PC-9 (cell line): ENCODE measurements around the gene C18orf54. TPM values are rescaled to one million over a fixed set of nuclear protein-coding genes. Genes with fewer than 3 reads are reported as not detected.
A peak's percentile ranks its signal among the peaks of the same experiment; 100 is the strongest.

ENCODE experiments used
- BruUV-seq: library from RNA; stranded (reverse); fragments of 400-500 nt; replicated peaks from 2 replicates; lab custom pipeline; 2021; lab: Mats Ljungman, UMichigan
- CTCF ChIA-PET: fragments of 300-600 bp; sonication (Branson Sonifier 250); formaldehyde crosslinking; loops from one replicate; lab custom pipeline; 2022; ENCODE audit warnings: antibody characterized with exemption; lab: Charles Lee
- POLR2A ChIA-PET: fragments of 300-600 bp; sonication (Branson Sonifier 250); formaldehyde crosslinking; loops from one replicate; lab custom pipeline; 2022; ENCODE audit warnings: antibody characterized with exemption; ENCODE audit not compliant: unreplicated experiment; lab: Charles Lee
- DNase-seq, 2 experiments: peaks; one replicate each; pipeline versions ENCODE4 v3.0.0 to v3.0.0-alpha.2; 2015 to 2022; ENCODE audit warnings: mixed read lengths in 1 of 2
- H2AFZ ChIP-seq: fragments of 200-600 bp; sonication (generic); 2 replicates; pipeline ENCODE4 v1.8.1; 2017; ENCODE audit warnings: antibody characterized with exemption
- H3F3A ChIP-seq: fragments of 200-600 bp; sonication (generic); 2 replicates; pipeline ENCODE4 v1.8.1; 2017; ENCODE audit warnings: antibody characterized with exemption, mild to moderate bottlenecking, low read depth; ENCODE audit not compliant: insufficient read depth
- H3K27ac ChIP-seq: fragments of 200-600 bp; sonication (generic); 2 replicates; pipeline ENCODE4 v1.6.1; 2016; ENCODE audit warnings: mixed run types
- H3K27me3 ChIP-seq: fragments of 200-600 bp; sonication (generic); 2 replicates; pipeline ENCODE4 v1.6.1; 2016; ENCODE audit warnings: low read depth, mixed run types; ENCODE audit not compliant: insufficient read depth
- H3K36me3 ChIP-seq: fragments of 200-600 bp; sonication (generic); 2 replicates; pipeline ENCODE4 v1.6.1; 2016; ENCODE audit warnings: low read depth, mixed run types
- H3K4me1 ChIP-seq: fragments of 200-600 bp; sonication (generic); replicated peaks from 2 replicates; pipeline ENCODE4 v1.6.1; 2016; ENCODE audit warnings: mixed run types; ENCODE audit not compliant: insufficient read depth
- H3K4me2 ChIP-seq: fragments of 200-600 bp; sonication (generic); 2 replicates; pipeline ENCODE4 v1.6.1; 2017; ENCODE audit warnings: mixed run types
- H3K4me3 ChIP-seq: fragments of 200-600 bp; sonication (generic); 2 replicates; pipeline ENCODE4 v1.6.1; 2016; ENCODE audit warnings: mixed run types
- H3K79me2 ChIP-seq: fragments of 200-600 bp; sonication (generic); 2 replicates; pipeline ENCODE4 v1.6.1; 2017; ENCODE audit warnings: low read depth, mixed run types
- H3K9me2 ChIP-seq: fragments of 200-600 bp; sonication (generic); 2 replicates; pipeline ENCODE4 v1.8.1; 2017; ENCODE audit warnings: mild to moderate bottlenecking; ENCODE audit not compliant: insufficient read depth
- H3K9me3 ChIP-seq: fragments of 200-600 bp; sonication (generic); 2 replicates; pipeline ENCODE4 v1.8.1; 2016; ENCODE audit warnings: low read depth; ENCODE audit not compliant: insufficient read depth
- H4K20me1 ChIP-seq: fragments of 200-600 bp; sonication (generic); 2 replicates; pipeline ENCODE4 v1.8.1; 2017; ENCODE audit not compliant: insufficient read depth
- EZH2 ChIP-seq: fragments of 200-600 bp; sonication (generic); IDR thresholded peaks from 2 replicates; pipeline ENCODE4 v1.8.0; 2017; ENCODE audit warnings: antibody characterized with exemption, low read depth
- intact Hi-C: fragments of 100-400 bp; cut with micrococcal nuclease; formaldehyde crosslinking; loops from one replicate; pipeline ENCODE4 v1.10.0; 2022; ENCODE audit not compliant: unreplicated experiment
- total RNA-seq: library from RNA; stranded (reverse); gene quantifications from 2 replicates; pipeline ENCODE4 v1.2.3, GENCODE V29; 2021
- TF ChIP-seq, protein P1 (sequence below): fragments of 200-600 bp; sonication (generic); conservative IDR thresholded peaks from 2 replicates; pipeline ENCODE4 v1.6.1; 2017; ENCODE audit warnings: mixed run types, antibody characterized with exemption, mild to moderate bottlenecking, moderate library complexity

The C18orf54 gene
- total RNA-seq, 1 experiment from 2014 or later: 7.6 TPM

DNA sequence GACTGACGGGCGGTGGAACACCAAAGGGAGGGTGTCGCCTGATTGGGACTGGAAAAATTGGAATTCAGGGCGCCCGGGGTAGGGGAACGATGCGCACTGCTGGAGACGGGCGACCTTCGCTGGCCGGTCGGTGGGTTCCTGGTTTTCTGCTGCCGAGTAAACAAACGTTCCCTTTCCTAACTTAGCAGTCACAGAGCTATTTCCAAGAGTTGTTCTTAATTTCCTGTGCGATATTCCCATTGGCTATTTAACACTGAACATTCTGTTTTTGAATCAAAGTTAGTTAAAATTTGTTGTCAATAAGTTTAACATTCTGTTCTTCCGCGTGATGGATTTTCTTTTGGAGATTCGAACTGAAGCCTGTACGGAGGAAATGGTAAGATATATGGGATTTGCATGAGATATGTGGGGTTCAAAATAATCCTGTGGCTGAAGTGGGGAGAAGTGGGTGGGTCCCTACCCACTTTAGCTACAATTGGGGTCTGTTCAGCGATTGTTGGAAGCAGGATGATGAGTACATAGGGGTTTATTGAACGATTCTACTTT, 862 bp downstream of the C18orf54 start:
- peak overlapping the region; percentile 91 for H3K4me2 ChIP-seq
- TSS peak; percentile 42 for BruUV-seq
- H3F3A ChIP-seq: no peaks in the 10 kb centered on the region
- peak in 1 of 2 experiments; percentile 33 for DNase-seq
- H3K27ac ChIP-seq: no peak overlapping the region
- H3K4me3 ChIP-seq: peak overlapping the region; percentile 93
- intact Hi-C loops: loop anchor here (10.0 kb wide), 1 partner anchor 84 kb away; no protein-coding TSS in a partner anchor
- no peaks in the 10 kb centered on the region for H4K20me1 ChIP-seq
- no peaks in the 10 kb centered on the region for H3K9me2 ChIP-seq
- no peak for TF ChIP-seq EZH2
- TF ChIP-seq, protein P1, sequence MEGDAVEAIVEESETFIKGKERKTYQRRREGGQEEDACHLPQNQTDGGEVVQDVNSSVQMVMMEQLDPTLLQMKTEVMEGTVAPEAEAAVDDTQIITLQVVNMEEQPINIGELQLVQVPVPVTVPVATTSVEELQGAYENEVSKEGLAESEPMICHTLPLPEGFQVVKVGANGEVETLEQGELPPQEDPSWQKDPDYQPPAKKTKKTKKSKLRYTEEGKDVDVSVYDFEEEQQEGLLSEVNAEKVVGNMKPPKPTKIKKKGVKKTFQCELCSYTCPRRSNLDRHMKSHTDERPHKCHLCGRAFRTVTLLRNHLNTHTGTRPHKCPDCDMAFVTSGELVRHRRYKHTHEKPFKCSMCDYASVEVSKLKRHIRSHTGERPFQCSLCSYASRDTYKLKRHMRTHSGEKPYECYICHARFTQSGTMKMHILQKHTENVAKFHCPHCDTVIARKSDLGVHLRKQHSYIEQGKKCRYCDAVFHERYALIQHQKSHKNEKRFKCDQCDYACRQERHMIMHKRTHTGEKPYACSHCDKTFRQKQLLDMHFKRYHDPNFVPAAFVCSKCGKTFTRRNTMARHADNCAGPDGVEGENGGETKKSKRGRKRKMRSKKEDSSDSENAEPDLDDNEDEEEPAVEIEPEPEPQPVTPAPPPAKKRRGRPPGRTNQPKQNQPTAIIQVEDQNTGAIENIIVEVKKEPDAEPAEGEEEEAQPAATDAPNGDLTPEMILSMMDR: no peak
- ChIA-PET POLR2A (no interaction called here), CTCF (interaction anchor here (0.7 kb wide), 1 partner anchor 329 kb away, joined by 3 read pairs; no protein-coding TSS in a partner anchor)
- peaks cover 13% of the 10 kb centered on the region for H3K4me1 ChIP-seq
- peaks cover 6% of the 10 kb centered on the region; the same call in 1 of the 2 replicates for H3K79me2 ChIP-seq
- H3K27me3 ChIP-seq: no peaks in the 10 kb centered on the region
- no peaks in the 10 kb centered on the region for H3K9me3 ChIP-seq
- no peaks in the 10 kb centered on the region; the same call in 1 of the 2 replicates for H3K36me3 ChIP-seq
- H2AFZ ChIP-seq: peak overlapping the region; percentile 97

DNA sequence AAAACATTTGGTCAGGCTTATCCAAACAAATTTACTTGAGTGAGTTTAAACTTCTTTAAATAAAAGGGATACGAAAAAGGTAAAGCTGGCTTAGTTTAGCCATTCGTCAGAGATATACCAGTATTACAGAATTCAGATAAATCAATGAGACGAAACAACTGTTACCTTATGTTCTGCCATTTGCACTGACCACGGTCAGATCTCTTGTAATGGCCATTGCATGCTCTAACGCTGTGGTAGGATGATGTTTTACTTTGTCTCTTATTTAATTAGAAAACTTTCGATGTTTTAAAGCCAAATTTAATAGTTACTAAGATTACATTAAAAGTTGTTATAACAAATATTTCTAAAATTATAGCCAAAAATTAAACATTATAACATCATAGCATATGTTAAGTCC, 1.5 kb downstream of the C18orf54 start:
- H3K79me2 ChIP-seq: peaks cover 6% of the 10 kb centered on the region; the same call in 1 of the 2 replicates
- no TSS peak for BruUV-seq
- no peaks in the 10 kb centered on the region for H3K27me3 ChIP-seq
- H3K36me3 ChIP-seq: no peaks in the 10 kb centered on the region; the same call in 1 of the 2 replicates
- no peaks in the 10 kb centered on the region for H3K9me3 ChIP-seq
- H2AFZ ChIP-seq: peak overlapping the region; percentile 97
- no peaks in the 10 kb centered on the region for H3F3A ChIP-seq
- no peak overlapping the region for H3K27ac ChIP-seq
- DNase-seq: no peak
- H3K4me1 ChIP-seq: peaks cover 13% of the 10 kb centered on the region
- peak overlapping the region; percentile 93 for H3K4me3 ChIP-seq
- H3K9me2 ChIP-seq: no peaks in the 10 kb centered on the region
- peak overlapping the region; percentile 91 for H3K4me2 ChIP-seq
- no peaks in the 10 kb centered on the region for H4K20me1 ChIP-seq
- intact Hi-C loops: loop anchor here (10.0 kb wide), 1 partner anchor 84 kb away; no protein-coding TSS in a partner anchor
- ChIA-PET POLR2A (no interaction called here), CTCF (interaction anchor here (0.7 kb wide), 1 partner anchor 328 kb away, joined by 3 read pairs; no protein-coding TSS in a partner anchor)
- no peak for TF ChIP-seq EZH2
- TF ChIP-seq, protein P1: no peak

- Histone ChIP-seq H3K27ac (no peak overlapping the region), H3F3A (no peaks in the 10 kb centered on the region), H3K9me2 (no peaks in the 10 kb centered on the region), H3K4me2 (no peak overlapping the region), H3K4me3 (no peak overlapping the region), H3K36me3 (no peaks in the 10 kb centered on the region; the same call in 1 of the 2 replicates), H3K9me3 (no peaks in the 10 kb centered on the region), H3K27me3 (no peaks in the 10 kb centered on the region), H2AFZ (no peak overlapping the region), H3K4me1 (peaks cover 13% of the 10 kb centered on the region), H3K79me2 (peaks cover 6% of the 10 kb centered on the region; the same call in 1 of the 2 replicates), H4K20me1 (no peaks in the 10 kb centered on the region)
- no TSS peak for BruUV-seq
- DNase-seq: peak in 1 of 2 experiments; percentile 32
- intact Hi-C loops: no loop called here
- ChIA-PET POLR2A (no interaction called here), CTCF (no interaction called here)
- TF ChIP-seq, protein P1: no peak
- TF ChIP-seq EZH2: no peak
Observed at GRCh38 chr18:54360406-54360805, 2.7 kb downstream of the C18orf54 start.
